ENCODE measurements around the gene EPS8L3. TPM values are rescaled to one million over a fixed set of nuclear protein-coding genes. Genes with fewer than 3 reads are reported as not detected.

Gene EPS8L3
- total and polyA plus RNA-seq, 11 donors = 0.25 to 0.75 (median 0.30) TPM; not detected in 5

DNA sequence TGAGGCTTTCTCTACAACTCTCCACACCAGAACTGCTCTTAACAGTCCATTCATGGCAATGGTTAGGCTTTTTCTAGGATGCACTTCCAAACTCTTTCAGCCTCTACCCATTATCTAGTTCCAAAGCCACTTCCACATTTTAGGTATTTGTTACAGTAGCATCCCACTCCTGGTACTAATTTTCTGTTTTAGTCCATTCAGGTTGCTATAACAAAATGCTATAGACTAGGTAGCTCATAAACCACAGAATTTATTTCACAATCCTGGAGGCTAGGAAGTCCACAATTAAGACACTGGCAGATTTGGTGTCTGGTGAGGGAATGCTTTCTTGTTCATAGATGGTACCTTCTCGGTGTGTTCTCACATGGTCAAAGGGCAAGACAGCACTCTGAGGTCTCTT lies 17.3 kb upstream of the EPS8L3 start:
- no peak for DNase-seq
- WGBS, 4 donors = 98 to 100% (median 99%) methylated on average over 1 of the region's 1 CpG
- no peak for ATAC-seq
- H3K9me3 ChIP-seq = peaks cover 0 to 6% (median 0%) of the 10 kb centered on the region in 12 donors
- no peak overlapping the region for H3K4me3 ChIP-seq
- no peaks in the 10 kb centered on the region for H3K36me3 ChIP-seq
- intact Hi-C loops (cut with DNase I) = loop anchor here in 1 of 10 donors (10.0 kb wide), 1 partner anchor 134 kb away; the partner anchor contains the start of gene CSF1
- no peaks in the 10 kb centered on the region for H3K27me3 ChIP-seq
- peaks cover 0 to 26% (median 7%) of the 10 kb centered on the region in 12 donors for H3K4me1 ChIP-seq
- no peak overlapping the region for H3K27ac ChIP-seq
- no peak for TF ChIP-seq POLR2A (IDR thresholded peaks at IDR 0.05)
- TF ChIP-seq, protein P1, sequence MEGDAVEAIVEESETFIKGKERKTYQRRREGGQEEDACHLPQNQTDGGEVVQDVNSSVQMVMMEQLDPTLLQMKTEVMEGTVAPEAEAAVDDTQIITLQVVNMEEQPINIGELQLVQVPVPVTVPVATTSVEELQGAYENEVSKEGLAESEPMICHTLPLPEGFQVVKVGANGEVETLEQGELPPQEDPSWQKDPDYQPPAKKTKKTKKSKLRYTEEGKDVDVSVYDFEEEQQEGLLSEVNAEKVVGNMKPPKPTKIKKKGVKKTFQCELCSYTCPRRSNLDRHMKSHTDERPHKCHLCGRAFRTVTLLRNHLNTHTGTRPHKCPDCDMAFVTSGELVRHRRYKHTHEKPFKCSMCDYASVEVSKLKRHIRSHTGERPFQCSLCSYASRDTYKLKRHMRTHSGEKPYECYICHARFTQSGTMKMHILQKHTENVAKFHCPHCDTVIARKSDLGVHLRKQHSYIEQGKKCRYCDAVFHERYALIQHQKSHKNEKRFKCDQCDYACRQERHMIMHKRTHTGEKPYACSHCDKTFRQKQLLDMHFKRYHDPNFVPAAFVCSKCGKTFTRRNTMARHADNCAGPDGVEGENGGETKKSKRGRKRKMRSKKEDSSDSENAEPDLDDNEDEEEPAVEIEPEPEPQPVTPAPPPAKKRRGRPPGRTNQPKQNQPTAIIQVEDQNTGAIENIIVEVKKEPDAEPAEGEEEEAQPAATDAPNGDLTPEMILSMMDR (IDR thresholded peaks at IDR 0.05) = no peak

DNA sequence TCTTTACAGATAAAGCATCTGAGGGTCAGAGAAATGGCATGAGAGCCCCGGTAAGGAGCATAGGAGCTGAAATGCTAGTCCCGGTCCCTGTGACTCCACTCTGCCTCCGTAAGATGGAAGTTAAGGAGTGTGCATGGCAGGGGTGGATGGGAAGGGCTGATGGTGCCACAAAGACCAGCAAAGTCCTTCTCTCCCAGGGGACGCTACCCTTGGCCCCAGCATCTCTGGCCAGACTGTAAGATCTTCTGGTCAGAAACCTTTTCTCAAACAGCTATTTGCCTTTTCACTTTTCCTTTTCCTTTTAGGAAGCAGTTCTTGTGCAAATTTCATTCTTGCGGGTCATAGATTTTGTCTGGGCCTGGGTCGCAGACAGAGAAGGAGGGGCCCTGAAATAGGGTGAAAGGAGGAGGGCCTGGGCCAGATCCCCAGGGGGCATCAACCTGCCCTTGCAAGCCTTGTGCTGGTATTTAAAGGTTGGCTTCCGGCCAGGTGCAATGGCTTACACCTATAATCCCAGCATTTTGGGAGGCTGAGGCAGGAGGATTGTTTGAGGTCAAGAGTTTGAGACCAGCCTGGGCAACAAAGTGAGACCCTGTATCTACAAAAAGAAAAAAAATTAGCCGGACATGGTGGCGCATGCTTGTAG lies 14.4 kb upstream of the EPS8L3 start:
- DNase-seq = peak in 1 of 5 donors; percentile 7
- intact Hi-C loops (cut with DNase I) = loop anchor here (1.0 to 5.0 kb wide), 3 partner anchors 134 to 206 kb away; partner anchors contain the start of genes AHCYL1 (in 9 of the 10) and CSF1 (in 2 of the 10)
- H3K27me3 ChIP-seq = no peaks in the 10 kb centered on the region
- WGBS, 4 donors = 93 to 98% (median 96%) methylated on average over 9 of the region's 9 CpGs
- H3K4me1 ChIP-seq = peaks cover 0 to 18% (median 7%) of the 10 kb centered on the region in 12 donors
- no peak for ATAC-seq
- no peak for TF ChIP-seq POLR2A (IDR thresholded peaks at IDR 0.05)
- TF ChIP-seq, protein P1 (IDR thresholded peaks at IDR 0.05) = no peak
- no peak overlapping the region for H3K4me3 ChIP-seq
- H3K36me3 ChIP-seq = no peaks in the 10 kb centered on the region
- H3K9me3 ChIP-seq = peaks cover 0 to 6% (median 0%) of the 10 kb centered on the region in 12 donors
- H3K27ac ChIP-seq = no peak overlapping the region

DNA sequence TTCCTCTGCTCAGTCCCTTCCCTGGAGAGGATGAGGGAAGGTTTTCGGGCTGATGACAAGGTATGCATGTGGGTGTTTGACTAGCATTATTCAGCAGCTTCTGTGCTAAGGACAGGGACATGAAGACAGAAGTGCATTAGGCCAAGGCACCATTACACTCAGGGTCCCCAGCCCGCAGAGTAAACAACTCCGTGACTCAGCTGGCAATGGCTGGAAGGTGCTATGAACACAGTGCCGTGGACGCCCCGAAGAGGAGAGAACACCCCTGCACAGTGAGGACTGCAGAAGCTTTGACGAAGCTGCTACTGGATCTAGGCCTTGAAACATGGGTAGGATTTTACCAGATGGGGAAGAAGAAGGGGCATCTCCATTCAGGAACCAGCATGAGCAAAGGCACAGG lies 13.7 kb upstream of the EPS8L3 start:
- intact Hi-C loops (cut with DNase I) = loop anchor here in 9 of 10 donors (1.0 to 5.0 kb wide), 2 partner anchors 135 to 207 kb away; partner anchors contain the start of genes AHCYL1 (in 9 of the 9) and CSF1 (in 2 of the 9)
- WGBS, 4 donors = 87 to 94% (median 91%) methylated on average over 7 of the region's 7 CpGs
- Histone ChIP-seq H3K4me3 (no peak overlapping the region), H3K27ac (peak overlapping the region in 2 of 12 donors; percentile 10 to 35), H3K4me1 (peaks cover 0 to 15% (median 5%) of the 10 kb centered on the region in 12 donors), H3K36me3 (no peaks in the 10 kb centered on the region), H3K27me3 (no peaks in the 10 kb centered on the region), H3K9me3 (peaks cover 0 to 6% (median 0%) of the 10 kb centered on the region in 12 donors)
- ATAC-seq = no peak
- TF ChIP-seq, protein P1 (IDR thresholded peaks at IDR 0.05) = no peak
- no peak for TF ChIP-seq POLR2A (IDR thresholded peaks at IDR 0.05)
- DNase-seq = peak in 2 of 5 donors; percentile 1 to 20

DNA sequence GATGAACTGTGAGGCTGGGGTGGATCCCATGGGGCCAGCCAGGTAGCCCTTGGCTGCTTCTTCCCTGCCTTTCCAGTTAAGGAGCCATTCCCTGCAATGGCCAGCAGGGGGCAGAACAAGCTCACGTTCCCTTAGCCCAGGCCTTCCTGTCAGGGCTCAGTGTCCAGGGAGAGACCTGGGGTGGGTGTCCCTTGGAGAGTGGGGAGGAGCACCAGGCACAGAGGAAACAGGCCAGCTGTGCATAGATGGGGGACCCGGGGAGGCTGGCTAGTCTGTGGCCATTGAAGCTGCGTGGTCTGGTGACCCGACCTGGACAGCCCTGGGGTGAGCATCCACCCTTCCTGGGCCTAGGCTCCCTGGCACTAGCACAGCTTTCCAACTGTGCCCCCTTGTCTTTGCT lies 13.2 kb upstream of the EPS8L3 start:
- intact Hi-C loops (cut with DNase I) = loop anchor here in 9 of 10 donors (1.0 to 5.0 kb wide), 2 partner anchors 135 to 207 kb away; partner anchors contain the start of genes AHCYL1 (in 9 of the 9) and CSF1 (in 2 of the 9)
- 13 to 37% (median 17%) methylated on average over 4 of the region's 4 CpGs for WGBS, 4 donors
- no peak overlapping the region for H3K4me3 ChIP-seq
- peaks cover 0 to 6% (median 0%) of the 10 kb centered on the region in 12 donors for H3K9me3 ChIP-seq
- no peak for TF ChIP-seq POLR2A (IDR thresholded peaks at IDR 0.05)
- TF ChIP-seq, protein P1 (IDR thresholded peaks at IDR 0.05) = peak; percentile 95 to 99 (median 97)
- H3K27ac ChIP-seq = peak overlapping the region in 2 of 12 donors; percentile 10 to 35
- ATAC-seq (peak; percentile 79 to 85 (median 82)), DNase-seq (peak; percentile 79 to 87 (median 81))
- H3K36me3 ChIP-seq = no peaks in the 10 kb centered on the region
- H3K4me1 ChIP-seq = peaks cover 0 to 16% (median 5%) of the 10 kb centered on the region in 12 donors
- H3K27me3 ChIP-seq = no peaks in the 10 kb centered on the region

Measured in heart left ventricle (tissue), 16 donors.